ENCODE measurements around the gene MAU2.

GRCh38 chr19:19271828-19272599 is 48.6 kb upstream of the MAU2 start:
- TF ChIP-seq CTCF (IDR thresholded peaks at IDR 0.05; ENCODE audit: insufficient read depth, low read depth, low read length) = no peak
- no peak for TF ChIP-seq EZH2 (IDR thresholded peaks at IDR 0.05; ENCODE audit: insufficient read depth, low read length)
